ENCODE data around the gene GFRA4. TPM values are rescaled to one million over a fixed set of nuclear protein-coding genes. Genes with fewer than 3 reads are reported as not detected.

The GFRA4 gene
- total RNA-seq, 1 experiment from 2014 or later: not detected

- ChIA-PET CTCF (interaction anchor here (0.8 to 2.1 kb wide), 2 partner anchors 28 to 36 kb away, joined by 3 to 12 read pairs; no protein-coding TSS in a partner anchor), POLR2A (interaction anchor here (0.6 kb wide), 1 partner anchor 7 kb away, joined by 3 read pairs; no protein-coding TSS in a partner anchor)
- DNase-seq (ENCODE audit: low read depth, low spot score) (no peak), ATAC-seq (no peak)
- no peaks in the 10 kb centered on the region; the same call in 1 of the 2 replicates for H3K4me1 ChIP-seq (ENCODE audit: control insufficient read depth, insufficient read depth, low read length)
- in situ Hi-C loops (cut with HindIII; ENCODE audit: low pct_unique_long_range_greater_than_20kb, low sequenced_read_pairs): no loop called here
- H3K4me3 ChIP-seq (ENCODE audit: low read depth in 2 of 2, low read length in 2 of 2): no peak overlapping the region
- peaks cover 6% of the 10 kb centered on the region; the same call in 1 of the 2 replicates for H3K27me3 ChIP-seq (ENCODE audit: control insufficient read depth, insufficient read depth, low read length)
- H3K9me3 ChIP-seq (ENCODE audit: control insufficient read depth, insufficient read depth, low read depth, low read length): no peaks in the 10 kb centered on the region
- BruUV-seq (replicated peaks): no TSS peak
- H3K27ac ChIP-seq (ENCODE audit: low read length): no peak overlapping the region
- H3K36me3 ChIP-seq (ENCODE audit: control insufficient read depth, insufficient read depth, low read length): 0 out of 2 replicates have a peak, but pooled peaks cover 2% of the 10 kb centered on the region
- intact Hi-C loops (cut with micrococcal nuclease; ENCODE audit: unreplicated experiment): loop anchor here (5.0 to 10.0 kb wide), 2 partner anchors 70 to 92 kb away; partner anchors contain the start of gene ADISSP
- TF ChIP-seq TCF7L2 (IDR thresholded peaks at IDR 0.05; ENCODE audit: low read depth, low read length) (no peak), SIN3A (IDR thresholded peaks at IDR 0.05; ENCODE audit: borderline replicate concordance, insufficient read depth, low read depth, low read length) (no peak), POLR2AphosphoS5 (IDR thresholded peaks at IDR 0.05; ENCODE audit: low read depth, low read length) (no peak)
- TF ChIP-seq, protein P1, sequence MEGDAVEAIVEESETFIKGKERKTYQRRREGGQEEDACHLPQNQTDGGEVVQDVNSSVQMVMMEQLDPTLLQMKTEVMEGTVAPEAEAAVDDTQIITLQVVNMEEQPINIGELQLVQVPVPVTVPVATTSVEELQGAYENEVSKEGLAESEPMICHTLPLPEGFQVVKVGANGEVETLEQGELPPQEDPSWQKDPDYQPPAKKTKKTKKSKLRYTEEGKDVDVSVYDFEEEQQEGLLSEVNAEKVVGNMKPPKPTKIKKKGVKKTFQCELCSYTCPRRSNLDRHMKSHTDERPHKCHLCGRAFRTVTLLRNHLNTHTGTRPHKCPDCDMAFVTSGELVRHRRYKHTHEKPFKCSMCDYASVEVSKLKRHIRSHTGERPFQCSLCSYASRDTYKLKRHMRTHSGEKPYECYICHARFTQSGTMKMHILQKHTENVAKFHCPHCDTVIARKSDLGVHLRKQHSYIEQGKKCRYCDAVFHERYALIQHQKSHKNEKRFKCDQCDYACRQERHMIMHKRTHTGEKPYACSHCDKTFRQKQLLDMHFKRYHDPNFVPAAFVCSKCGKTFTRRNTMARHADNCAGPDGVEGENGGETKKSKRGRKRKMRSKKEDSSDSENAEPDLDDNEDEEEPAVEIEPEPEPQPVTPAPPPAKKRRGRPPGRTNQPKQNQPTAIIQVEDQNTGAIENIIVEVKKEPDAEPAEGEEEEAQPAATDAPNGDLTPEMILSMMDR (IDR thresholded peaks at IDR 0.05): no peak
- TF ChIP-seq, protein P2, sequence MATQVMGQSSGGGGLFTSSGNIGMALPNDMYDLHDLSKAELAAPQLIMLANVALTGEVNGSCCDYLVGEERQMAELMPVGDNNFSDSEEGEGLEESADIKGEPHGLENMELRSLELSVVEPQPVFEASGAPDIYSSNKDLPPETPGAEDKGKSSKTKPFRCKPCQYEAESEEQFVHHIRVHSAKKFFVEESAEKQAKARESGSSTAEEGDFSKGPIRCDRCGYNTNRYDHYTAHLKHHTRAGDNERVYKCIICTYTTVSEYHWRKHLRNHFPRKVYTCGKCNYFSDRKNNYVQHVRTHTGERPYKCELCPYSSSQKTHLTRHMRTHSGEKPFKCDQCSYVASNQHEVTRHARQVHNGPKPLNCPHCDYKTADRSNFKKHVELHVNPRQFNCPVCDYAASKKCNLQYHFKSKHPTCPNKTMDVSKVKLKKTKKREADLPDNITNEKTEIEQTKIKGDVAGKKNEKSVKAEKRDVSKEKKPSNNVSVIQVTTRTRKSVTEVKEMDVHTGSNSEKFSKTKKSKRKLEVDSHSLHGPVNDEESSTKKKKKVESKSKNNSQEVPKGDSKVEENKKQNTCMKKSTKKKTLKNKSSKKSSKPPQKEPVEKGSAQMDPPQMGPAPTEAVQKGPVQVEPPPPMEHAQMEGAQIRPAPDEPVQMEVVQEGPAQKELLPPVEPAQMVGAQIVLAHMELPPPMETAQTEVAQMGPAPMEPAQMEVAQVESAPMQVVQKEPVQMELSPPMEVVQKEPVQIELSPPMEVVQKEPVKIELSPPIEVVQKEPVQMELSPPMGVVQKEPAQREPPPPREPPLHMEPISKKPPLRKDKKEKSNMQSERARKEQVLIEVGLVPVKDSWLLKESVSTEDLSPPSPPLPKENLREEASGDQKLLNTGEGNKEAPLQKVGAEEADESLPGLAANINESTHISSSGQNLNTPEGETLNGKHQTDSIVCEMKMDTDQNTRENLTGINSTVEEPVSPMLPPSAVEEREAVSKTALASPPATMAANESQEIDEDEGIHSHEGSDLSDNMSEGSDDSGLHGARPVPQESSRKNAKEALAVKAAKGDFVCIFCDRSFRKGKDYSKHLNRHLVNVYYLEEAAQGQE (IDR thresholded peaks at IDR 0.05; ENCODE audit: insufficient read depth in 1 of 2, low read depth in 2 of 2, low read length in 1 of 2): no peak
Observed at GRCh38 chr20:3674995-3675900, 12.0 kb upstream of the GFRA4 start.

DNA sequence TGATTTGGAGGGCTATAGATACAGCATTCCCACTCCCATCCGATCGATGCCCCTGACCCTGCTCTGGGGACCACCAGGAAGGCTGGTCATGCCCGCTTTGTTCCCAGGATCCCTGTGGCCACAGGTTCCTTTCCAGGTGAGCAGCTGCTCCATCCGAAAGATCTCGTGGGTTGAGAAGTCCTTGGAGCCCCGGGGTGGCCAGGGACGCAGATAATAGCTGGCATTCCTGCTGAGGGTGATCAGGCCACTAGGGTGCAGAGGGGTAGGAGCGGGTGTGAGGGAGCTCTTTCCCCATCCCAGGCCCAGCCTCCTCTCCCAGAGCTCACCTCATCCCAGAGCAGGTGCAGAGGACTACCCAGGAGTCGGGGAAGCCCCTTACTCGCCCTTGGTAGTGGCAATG lies 11.2 kb upstream of the GFRA4 start:
- CTCF ChIA-PET: interaction anchor here (0.6 to 0.8 kb wide), 2 partner anchors 20 to 29 kb away, joined by 3 read pairs; no protein-coding TSS in a partner anchor
- no peak for ATAC-seq

More for the DNA sequence above, 11.2 kb upstream of the GFRA4 start:
- no peak for DNase-seq (ENCODE audit: low read depth, low spot score)
- H3K36me3 ChIP-seq (ENCODE audit: control insufficient read depth, insufficient read depth, low read length): 0 out of 2 replicates have a peak, but pooled peaks cover 2% of the 10 kb centered on the region
- no peaks in the 10 kb centered on the region for H3K9me3 ChIP-seq (ENCODE audit: control insufficient read depth, insufficient read depth, low read depth, low read length)
- H3K27me3 ChIP-seq (ENCODE audit: control insufficient read depth, insufficient read depth, low read length): peaks cover 6% of the 10 kb centered on the region; the same call in 1 of the 2 replicates
- no TSS peak for BruUV-seq (replicated peaks)
- no peak overlapping the region for H3K4me3 ChIP-seq (ENCODE audit: low read depth in 2 of 2, low read length in 2 of 2)
- H3K27ac ChIP-seq (ENCODE audit: low read length): no peak overlapping the region
- in situ Hi-C loops (cut with HindIII; ENCODE audit: low pct_unique_long_range_greater_than_20kb, low sequenced_read_pairs): no loop called here
- TF ChIP-seq TCF7L2 (IDR thresholded peaks at IDR 0.05; ENCODE audit: low read depth, low read length) (no peak), SIN3A (IDR thresholded peaks at IDR 0.05; ENCODE audit: borderline replicate concordance, insufficient read depth, low read depth, low read length) (no peak), POLR2AphosphoS5 (IDR thresholded peaks at IDR 0.05; ENCODE audit: low read depth, low read length) (no peak)
- TF ChIP-seq, protein P1 (IDR thresholded peaks at IDR 0.05): no peak
- TF ChIP-seq, protein P2 (IDR thresholded peaks at IDR 0.05; ENCODE audit: insufficient read depth in 1 of 2, low read depth in 2 of 2, low read length in 1 of 2): no peak
- H3K4me1 ChIP-seq (ENCODE audit: control insufficient read depth, insufficient read depth, low read length): no peaks in the 10 kb centered on the region; the same call in 1 of the 2 replicates
- intact Hi-C loops (cut with micrococcal nuclease; ENCODE audit: unreplicated experiment): loop anchor here (10.0 kb wide), 1 partner anchor 70 kb away; no protein-coding TSS in a partner anchor
- POLR2A ChIA-PET: no interaction called here
